Left colon (tissue), 2 donors: ENCODE measurements around the gene TEDC1. TPM values are rescaled to one million over a fixed set of nuclear protein-coding genes. Genes with fewer than 3 reads are reported as not detected.
"Not testable (repeated sequence)": the region's sequence is repeated elsewhere in the genome, so short reads cannot be mapped to it uniquely, and the experiment has no call there.

Experiments used
- ATAC-seq: fragments of 200-7000 bp; cut with Tn5 transposase; one replicate; pipeline ENCODE4 v1.9.1; 2020; ENCODE audit warnings: mild to moderate bottlenecking, moderate library complexity
- DNase-seq, 2 donors: peaks; one replicate each; pipeline ENCODE4 v3.0.0-alpha.2; 2020
- intact Hi-C, 2 donors: fragments of 100-400 bp; cut with DNase I in 1 of 2; cut with micrococcal nuclease in 1 of 2; formaldehyde crosslinking; loops; one replicate each; pipeline versions ENCODE4 v1.11.2 to v1.14.0; 2022; cut with DNase I, micrococcal nuclease
- total RNA-seq, 2 donors: library from RNA; stranded (reverse); fragmentation: NEBNext Ultra II Directional; extraction: Animal tissue kit (Norgen Biotek cat#: 25700); gene quantifications; one replicate each; pipeline ENCODE4 v1.2.1, GENCODE V29; 2021
- donor health status: DM: no; HTN: no; CAD: no.
- donor health status: DM: yes; HTN: yes; CAD: no.

The TEDC1 gene
- total RNA-seq, 2 donors from 2014 or later: 15.7 to 25.8 TPM

DNA sequence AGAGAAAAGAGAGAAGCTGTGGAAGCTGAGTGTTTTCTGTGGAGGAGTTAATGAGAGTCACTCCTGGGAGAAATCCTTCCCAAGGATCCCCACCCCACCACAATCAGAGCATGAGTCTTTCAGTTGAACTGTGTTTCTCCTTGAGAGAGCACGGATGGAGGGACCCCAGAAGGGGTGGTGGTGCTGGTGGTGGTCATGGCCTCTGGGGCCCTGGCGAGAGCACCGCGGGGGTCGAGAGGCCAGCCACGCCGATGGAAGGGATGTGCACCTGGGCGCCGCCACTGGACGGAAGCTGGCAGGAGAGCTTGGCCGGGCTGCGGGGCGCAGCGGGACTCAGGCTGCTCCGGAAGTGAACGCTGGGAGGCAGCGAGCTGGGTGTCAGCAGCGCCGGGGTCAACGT is 55.4 kb downstream of the TEDC1 start:
- intact Hi-C loops, DNase-seq, ATAC-seq: not testable (repeated sequence)

DNA sequence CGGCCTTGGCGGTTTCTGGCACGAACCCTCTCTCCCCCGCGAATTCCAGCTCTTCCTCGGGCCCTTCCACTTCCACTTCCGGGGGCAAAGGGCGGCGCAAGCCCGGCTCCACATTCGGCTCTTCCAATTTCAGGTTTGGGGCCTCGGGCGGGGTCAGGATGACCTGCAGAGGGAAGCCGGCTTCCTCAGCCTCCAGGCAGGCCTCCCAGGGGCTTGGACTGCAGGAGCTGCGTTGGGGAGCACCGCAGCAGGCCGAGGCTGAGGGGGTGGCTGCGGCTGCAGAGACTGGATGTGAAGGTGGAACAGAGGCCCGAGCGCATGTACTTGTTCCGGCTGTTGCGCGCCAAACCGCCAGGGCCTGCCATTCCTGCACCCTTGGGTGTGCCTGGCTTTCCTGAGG is 56.0 kb downstream of the TEDC1 start:
- DNase-seq, intact Hi-C loops, ATAC-seq: not testable (repeated sequence)

DNA sequence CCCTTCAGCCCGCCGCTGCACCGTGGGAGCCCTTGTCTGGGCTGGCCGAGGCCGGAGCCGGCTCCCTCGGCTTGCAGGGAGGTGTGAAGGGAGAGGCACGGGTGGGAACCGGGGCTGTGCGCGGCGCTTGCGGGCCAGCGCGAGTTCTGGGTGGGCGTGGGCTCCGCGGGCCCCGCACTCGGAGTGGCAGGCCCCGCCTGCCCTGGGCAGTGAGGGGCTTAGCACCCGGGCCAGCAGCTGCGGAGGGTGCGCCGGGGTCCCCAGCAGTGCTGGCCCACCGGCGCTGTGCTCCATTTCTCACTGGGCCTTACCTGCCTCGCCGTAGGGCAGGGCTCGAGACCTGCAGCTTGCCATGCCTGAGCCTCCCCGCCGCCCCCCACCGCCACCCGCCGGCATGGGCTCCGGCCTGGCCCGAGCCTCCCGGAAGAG is 56.7 kb downstream of the TEDC1 start:
- intact Hi-C loops: no loop called here
- no peak for ATAC-seq
- no peak for DNase-seq

Other genes with a start within 250 kb of the TEDC1 start
- gene BTBD6, start 242.7 kb upstream of the TEDC1 start, total RNA-seq: 10 to 100 TPM; 52.5 to 53.6 TPM
- gene BRF1, start 190.2 kb upstream of the TEDC1 start, total RNA-seq: 10 to 100 TPM; 29.9 to 35.1 TPM
- 10 to 100 TPM; 54.8 to 67.5 TPM for gene PACS2, start 176.5 kb upstream of the TEDC1 start, total RNA-seq
- 1 to 10 TPM in 1 of 2 donors, under 1 TPM in 1; 0.49 to 1.3 TPM for gene TEX22, start 92.7 kb upstream of the TEDC1 start, total RNA-seq
- gene MTA1, start 71.4 kb upstream of the TEDC1 start, total RNA-seq: 10 to 100 TPM; 59.2 to 77.4 TPM
- 10 to 100 TPM; 13.0 to 19.2 TPM for gene CRIP2, start 16.4 kb upstream of the TEDC1 start, total RNA-seq
- gene CRIP1, start 4.4 kb upstream of the TEDC1 start, total RNA-seq: 100 to 1,000 TPM in 1 of 2 donors, 10 to 100 TPM in 1; 86.8 to 222 TPM
- under 1 TPM; 0.37 to 0.95 TPM for gene TMEM121, start 35.3 kb downstream of the TEDC1 start, total RNA-seq